HG02763 (cell line): ENCODE results near the gene ARMC7.

Experiments used
- ATAC-seq: cut with Tn5 transposase; IDR thresholded peaks from one replicate; pipeline ENCODE4 v1.9.1; 2021; ENCODE audit warnings: mild to moderate bottlenecking, moderate library complexity; ENCODE audit not compliant: unreplicated experiment

Gene ARMC7

GRCh38 chr17:75098861-75099260 lies 10.9 kb upstream of the ARMC7 start:
- ATAC-seq = no peak

DNA sequence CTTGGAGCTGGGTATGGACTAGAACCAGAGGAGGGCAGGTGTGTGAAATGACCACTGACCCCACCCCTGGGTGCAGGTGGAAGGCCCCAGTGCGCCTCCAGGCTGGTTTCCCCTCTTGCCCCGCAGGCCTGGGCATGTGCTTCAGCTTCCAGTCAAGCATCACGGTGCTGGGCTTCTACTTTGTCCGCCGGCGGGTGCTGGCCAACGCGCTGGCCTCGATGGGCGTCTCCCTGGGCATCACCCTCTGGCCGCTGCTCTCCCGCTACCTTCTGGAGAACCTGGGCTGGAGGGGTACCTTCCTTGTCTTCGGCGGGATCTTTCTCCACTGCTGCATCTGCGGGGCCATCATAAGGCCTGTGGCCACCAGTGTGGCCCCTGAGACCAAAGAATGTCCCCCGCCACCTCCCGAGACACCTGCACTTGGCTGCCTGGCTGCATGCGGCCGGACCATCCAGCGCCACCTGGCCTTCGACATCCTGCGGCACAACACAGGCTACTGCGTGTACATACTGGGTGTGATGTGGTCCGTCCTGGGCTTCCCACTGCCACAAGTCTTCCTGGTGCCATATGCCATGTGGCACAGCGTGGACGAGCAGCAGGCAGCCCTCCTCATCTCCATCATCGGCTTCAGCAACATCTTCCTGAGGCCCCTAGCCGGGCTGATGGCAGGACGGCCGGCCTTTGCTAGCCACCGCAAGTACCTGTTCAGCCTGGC lies 9.7 kb upstream of the ARMC7 start:
- no peak for ATAC-seq

GRCh38 chr17:75102385-75102821 lies 7.4 kb upstream of the ARMC7 start:
- no peak for ATAC-seq

DNA sequence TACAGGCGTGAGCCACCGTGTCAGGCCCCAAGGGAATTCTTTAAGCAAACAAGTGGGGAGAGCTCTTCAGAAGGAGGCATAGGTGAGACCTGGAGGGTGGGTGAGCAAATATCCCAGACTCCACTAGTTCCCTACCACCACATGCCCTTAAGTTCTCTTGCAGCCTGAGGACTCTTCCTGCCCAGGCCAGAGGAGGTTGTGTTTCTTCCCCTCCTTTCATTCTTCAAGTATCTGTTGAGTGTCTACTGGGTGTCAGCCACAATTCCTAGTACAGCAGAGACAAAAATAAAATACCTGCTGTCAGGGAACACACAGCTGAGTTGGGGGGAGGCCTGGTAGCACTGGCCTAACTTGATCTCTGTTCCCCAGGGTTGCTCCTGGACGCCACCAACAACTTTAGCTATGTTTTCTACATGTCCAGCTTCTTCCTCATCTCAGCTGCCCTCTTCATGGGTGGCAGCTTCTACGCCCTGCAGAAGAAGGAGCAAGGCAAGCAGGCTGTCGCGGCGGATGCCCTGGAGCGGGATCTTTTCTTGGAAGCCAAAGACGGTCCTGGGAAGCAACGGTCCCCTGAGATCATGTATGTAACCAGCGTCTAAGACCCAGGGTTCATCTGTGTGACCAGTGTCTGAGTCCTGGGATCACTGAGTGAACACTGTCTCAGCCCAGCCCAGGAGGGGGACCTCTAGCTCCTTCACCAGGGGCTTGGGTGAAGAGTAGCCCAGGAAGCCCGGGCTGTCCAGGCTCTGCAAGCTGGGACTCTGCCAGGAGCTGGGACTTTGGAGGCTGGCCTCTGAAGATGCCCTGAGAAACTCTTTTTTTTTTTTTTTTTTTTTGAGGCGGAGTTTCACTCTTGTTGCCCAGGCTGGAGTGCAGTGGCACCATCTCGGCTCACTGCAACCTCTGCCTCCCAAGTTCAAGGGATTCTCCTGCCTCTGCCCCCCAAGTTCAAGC lies 5.9 kb upstream of the ARMC7 start:
- ATAC-seq = no peak

- no peak for ATAC-seq
These were observed 4.4 kb upstream of the ARMC7 start for GRCh38 chr17:75105126-75106080.

- ATAC-seq = no peak
These were observed 1.6 kb upstream of the ARMC7 start for GRCh38 chr17:75108193-75108592.

DNA sequence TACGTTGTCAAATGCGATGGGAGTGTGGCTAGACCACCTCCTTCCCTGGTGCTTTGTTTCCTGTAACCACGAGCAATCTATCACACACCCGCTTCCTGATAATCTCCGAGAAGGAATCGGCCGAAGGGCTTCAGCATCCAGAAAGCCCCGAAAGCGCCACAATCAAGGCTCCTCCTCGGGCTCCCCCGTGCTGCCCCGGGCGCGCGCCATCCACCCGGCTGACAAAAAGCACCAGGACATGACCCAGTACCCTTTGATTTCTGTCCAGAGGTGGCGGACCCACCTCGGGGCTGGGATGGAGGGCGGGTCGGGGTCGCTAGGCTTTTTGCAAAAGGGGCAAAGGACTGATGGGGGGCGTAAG lies 743 bp upstream of the ARMC7 start:
- ATAC-seq = no peak

DNA sequence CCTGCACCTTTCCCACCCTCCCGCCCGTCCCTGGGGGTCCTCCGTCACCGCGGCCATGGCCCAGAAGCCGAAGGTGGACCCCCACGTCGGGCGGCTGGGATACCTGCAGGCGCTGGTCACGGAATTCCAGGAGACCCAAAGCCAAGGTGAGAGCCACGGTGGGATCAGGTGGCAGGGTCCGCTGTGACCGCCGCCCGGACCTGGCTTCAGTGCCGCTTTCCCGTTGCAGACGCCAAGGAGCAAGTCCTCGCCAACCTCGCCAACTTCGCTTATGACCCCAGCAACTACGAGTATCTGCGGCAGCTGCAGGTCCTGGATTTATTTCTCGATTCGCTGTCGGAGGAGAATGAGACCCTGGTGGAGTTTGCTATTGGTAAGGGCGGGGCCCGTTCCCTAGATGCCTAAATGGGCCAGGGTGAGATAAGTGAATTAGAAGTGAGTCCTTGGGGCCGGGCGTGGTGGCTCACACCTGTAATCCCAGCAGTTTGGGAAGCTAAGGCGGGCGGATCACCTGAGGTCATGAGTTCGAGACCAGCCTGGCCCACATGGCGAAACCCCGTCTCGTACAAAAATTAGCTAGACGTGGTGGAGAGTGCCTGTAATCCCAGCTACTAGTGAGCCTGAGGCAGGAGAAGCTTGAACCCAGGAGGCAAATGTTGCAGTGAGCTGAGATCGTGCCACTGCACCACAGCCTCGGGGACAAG lies 617 bp downstream of the ARMC7 start:
- no peak for ATAC-seq

GRCh38 chr17:75111777-75112335 lies 2.1 kb downstream of the ARMC7 start:
- no peak for ATAC-seq

DNA sequence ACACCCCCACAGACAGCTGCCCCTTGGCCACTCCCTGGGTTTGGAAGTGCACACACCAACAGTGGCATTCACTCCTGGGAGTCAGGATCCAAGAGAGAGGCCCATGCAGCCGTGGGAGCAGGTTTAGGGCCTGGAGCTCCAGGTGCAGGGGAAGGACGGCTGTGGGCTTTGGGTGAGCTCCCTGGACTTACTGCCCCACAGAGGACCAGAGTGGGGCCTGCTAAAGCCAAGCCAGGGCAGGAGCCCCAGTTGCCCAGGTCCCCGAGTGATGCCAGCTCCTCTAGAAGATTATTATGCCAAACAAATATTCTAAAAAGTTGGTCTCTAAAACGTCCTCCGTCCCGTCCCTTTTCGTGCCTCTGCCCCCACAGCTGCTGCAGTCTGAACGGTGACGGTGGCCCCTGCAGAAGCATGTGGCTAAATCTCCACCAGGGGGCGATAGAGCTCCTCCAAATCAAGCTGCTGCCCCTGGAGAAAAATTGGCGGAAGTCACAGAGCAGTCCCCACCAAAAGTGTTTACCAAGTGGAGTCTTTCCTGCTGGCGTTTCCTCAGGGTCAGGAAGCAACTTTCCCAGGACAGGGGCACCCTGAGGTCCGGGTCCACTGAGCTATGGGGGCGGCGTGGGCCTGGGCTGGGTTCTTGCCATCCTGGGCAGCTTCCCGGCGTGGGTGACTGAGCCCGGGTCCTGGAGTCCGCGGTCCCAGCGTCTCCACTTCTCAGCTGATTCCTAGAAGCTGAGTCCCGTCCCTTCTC lies 4.2 kb downstream of the ARMC7 start:
- ATAC-seq = peak; percentile 46

GRCh38 chr17:75114552-75115314 lies 5.0 kb downstream of the ARMC7 start:
- ATAC-seq = no peak

- ATAC-seq = no peak
These were observed 5.8 kb downstream of the ARMC7 start for GRCh38 chr17:75115555-75115954.

GRCh38 chr17:75116737-75117136 lies 7.0 kb downstream of the ARMC7 start:
- no peak for ATAC-seq

- ATAC-seq = no peak
These were observed 8.5 kb downstream of the ARMC7 start for GRCh38 chr17:75118307-75118706.

DNA sequence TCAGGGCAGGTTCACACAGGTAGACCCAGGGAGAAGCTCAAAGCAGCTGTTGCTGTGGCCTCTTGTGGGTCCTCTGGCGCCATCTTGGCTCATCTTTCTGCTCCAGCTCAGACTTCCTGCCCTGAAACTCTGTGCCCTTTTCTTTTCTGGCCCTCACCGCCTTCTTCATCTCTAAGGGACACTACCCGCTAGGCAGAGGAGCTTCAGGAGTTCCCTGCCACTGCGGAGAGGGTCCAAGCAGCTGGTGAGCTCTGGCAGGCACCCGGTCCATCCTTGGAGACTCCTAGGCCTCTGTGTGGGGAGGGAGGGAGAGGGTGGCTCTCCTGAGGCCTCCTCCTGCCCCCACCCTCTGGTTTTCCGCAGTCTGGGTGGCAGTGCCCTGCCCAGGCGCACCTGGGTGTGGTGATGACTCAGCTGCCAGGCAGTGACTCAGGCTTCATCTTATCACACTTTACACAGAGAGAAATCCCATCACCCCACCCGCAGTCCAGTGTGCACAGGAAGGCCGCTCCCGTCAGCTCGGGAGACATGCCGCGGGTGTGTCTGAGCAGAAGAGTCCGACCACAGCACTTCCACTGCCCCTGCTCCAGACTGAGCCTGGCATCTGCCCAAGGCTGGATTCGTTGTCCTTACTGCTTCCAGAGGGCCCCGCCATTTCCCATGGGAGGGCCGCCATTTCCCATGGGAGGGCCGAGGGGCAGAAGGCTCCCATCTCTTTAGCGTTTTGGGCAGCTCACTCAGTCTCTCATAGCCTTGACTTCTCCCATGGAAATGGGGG lies 14.5 kb downstream of the ARMC7 start:
- ATAC-seq = no peak

GRCh38 chr17:75124819-75125162 lies 15.0 kb downstream of the ARMC7 start:
- ATAC-seq = no peak

GRCh38 chr17:75125984-75126383 lies 16.2 kb downstream of the ARMC7 start:
- no peak for ATAC-seq

DNA sequence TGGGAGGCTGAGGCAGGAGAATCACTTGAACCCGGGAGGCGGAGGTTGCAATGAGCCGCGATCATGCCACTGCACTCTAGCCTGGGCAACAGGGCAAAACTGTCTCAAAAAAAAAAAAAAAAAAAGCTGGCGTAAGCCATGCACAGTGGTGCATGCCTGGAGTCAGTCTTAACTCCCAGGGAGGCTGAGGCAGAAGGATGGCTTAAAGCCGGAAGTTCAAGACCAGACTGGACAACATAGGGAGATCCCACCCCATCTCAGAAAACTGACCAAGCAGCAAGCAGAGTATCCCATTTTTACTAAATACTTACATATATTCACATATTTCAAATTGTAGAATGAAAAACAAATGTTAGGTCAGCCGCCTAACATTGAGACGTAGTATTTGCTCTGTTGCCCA lies 17.2 kb downstream of the ARMC7 start:
- no peak for ATAC-seq
